ENCODE data around the gene ARHGEF1.

DNA sequence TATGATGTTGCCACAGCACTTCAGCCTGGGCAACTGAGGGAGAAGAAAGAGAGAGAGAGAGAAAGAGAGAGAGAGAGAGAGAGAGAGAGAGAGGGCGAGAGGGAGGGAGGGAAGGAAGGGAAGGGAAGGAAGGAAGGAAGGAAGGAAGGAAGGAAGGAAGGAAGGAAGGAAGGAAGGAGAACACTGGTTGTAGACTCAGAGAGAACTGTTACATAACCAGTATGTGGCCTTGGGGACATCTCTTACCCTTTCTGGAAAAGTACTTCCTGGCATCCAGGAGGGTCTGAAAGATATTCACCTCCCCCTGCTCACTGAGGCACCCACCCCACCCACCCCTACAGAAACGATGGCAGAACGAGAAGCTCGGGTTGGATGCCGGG, 2.7 kb upstream of the ARHGEF1 start:
- TF ChIP-seq, protein P1, sequence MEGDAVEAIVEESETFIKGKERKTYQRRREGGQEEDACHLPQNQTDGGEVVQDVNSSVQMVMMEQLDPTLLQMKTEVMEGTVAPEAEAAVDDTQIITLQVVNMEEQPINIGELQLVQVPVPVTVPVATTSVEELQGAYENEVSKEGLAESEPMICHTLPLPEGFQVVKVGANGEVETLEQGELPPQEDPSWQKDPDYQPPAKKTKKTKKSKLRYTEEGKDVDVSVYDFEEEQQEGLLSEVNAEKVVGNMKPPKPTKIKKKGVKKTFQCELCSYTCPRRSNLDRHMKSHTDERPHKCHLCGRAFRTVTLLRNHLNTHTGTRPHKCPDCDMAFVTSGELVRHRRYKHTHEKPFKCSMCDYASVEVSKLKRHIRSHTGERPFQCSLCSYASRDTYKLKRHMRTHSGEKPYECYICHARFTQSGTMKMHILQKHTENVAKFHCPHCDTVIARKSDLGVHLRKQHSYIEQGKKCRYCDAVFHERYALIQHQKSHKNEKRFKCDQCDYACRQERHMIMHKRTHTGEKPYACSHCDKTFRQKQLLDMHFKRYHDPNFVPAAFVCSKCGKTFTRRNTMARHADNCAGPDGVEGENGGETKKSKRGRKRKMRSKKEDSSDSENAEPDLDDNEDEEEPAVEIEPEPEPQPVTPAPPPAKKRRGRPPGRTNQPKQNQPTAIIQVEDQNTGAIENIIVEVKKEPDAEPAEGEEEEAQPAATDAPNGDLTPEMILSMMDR (IDR thresholded peaks at IDR 0.05; ENCODE audit: borderline replicate concordance, extremely low read depth, low read length, poor library complexity, severe bottlenecking), result no peak
- TF ChIP-seq EZH2 (IDR thresholded peaks at IDR 0.05; ENCODE audit: borderline replicate concordance, low read depth, low read length, severe bottlenecking), result no peak
